Measurements from ENCODE around the gene PGAP1. TPM values are rescaled to one million over a fixed set of nuclear protein-coding genes. Genes with fewer than 3 reads are reported as not detected.

Gene PGAP1
- total and polyA plus RNA-seq, 10 of the 15 experiments (the other 5 are each of a cell fraction or from before 2014, with no cell fraction given): 0.75 to 4.7 (median 3.0) TPM

DNA sequence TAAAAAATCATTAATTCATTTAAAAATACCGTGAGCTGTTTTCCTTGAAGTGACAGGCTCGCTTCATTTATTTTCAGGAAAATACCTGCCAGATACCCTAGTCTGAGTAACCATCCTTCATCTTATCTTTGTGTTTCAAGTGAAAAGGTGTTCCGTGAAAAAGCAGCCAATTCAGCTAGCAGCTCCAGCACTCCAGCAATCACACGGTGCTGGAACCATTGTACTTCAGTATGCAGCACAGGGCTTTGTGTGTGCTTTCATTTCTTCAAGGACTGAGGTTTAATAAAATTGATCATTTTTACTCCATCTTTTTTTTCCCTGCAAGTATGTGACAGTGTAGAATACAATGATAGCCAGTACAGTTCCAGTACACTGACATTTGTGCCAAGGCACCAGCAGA is 39.1 kb upstream of the PGAP1 start:
- FAIRE-seq (no peak), DNase-seq (ENCODE audit: low read depth, low spot score) (no peak), ATAC-seq (no peak)
- TF ChIP-seq SMAD5 (IDR thresholded peaks at IDR 0.05; ENCODE audit: low read depth) (no peak), ZNF207 (IDR thresholded peaks at IDR 0.05; ENCODE audit: borderline replicate concordance) (no peak), DPF2 (IDR thresholded peaks at IDR 0.05) (no peak), MEF2B (IDR thresholded peaks at IDR 0.05; ENCODE audit: partially characterized antibody, poor library complexity, severe bottlenecking) (no peak), BACH1 (IDR thresholded peaks at IDR 0.05; ENCODE audit: borderline replicate concordance) (no peak), HDAC6 (IDR thresholded peaks at IDR 0.05; ENCODE audit: unreplicated experiment) (no peak), RUNX3 (IDR thresholded peaks at IDR 0.05; ENCODE audit: low read length) (no peak)
- TF ChIP-seq, protein P1, sequence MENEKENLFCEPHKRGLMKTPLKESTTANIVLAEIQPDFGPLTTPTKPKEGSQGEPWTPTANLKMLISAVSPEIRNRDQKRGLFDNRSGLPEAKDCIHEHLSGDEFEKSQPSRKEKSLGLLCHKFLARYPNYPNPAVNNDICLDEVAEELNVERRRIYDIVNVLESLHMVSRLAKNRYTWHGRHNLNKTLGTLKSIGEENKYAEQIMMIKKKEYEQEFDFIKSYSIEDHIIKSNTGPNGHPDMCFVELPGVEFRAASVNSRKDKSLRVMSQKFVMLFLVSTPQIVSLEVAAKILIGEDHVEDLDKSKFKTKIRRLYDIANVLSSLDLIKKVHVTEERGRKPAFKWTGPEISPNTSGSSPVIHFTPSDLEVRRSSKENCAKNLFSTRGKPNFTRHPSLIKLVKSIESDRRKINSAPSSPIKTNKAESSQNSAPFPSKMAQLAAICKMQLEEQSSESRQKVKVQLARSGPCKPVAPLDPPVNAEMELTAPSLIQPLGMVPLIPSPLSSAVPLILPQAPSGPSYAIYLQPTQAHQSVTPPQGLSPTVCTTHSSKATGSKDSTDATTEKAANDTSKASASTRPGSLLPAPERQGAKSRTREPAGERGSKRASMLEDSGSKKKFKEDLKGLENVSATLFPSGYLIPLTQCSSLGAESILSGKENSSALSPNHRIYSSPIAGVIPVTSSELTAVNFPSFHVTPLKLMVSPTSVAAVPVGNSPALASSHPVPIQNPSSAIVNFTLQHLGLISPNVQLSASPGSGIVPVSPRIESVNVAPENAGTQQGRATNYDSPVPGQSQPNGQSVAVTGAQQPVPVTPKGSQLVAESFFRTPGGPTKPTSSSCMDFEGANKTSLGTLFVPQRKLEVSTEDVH (IDR thresholded peaks at IDR 0.05; ENCODE audit: low read depth, partially characterized antibody): no peak
- Histone ChIP-seq H3K4me2 (ENCODE audit: control insufficient read depth, insufficient read depth) (no peak overlapping the region), H3K36me3 (ENCODE audit: control insufficient read depth in 2 of 2, insufficient read depth in 2 of 2, low read length in 1 of 2) (no peaks in the 10 kb centered on the region), H3K9ac (ENCODE audit: control insufficient read depth, insufficient read depth, low read length) (no peak overlapping the region), H3K27me3 (replicated peaks in 1 of 2; ENCODE audit: control insufficient read depth in 2 of 2, insufficient read depth in 2 of 2, low read length in 1 of 2) (no peaks in the 10 kb centered on the region), H3K27ac (ENCODE audit: control insufficient read depth, insufficient read depth) (no peak overlapping the region), H3K4me3 (no peak overlapping the region), H3K4me1 (ENCODE audit: control insufficient read depth, insufficient read depth, low read length) (peaks cover 3% of the 10 kb centered on the region; the same call in 1 of the 2 replicates), H4K20me1 (ENCODE audit: control insufficient read depth, insufficient read depth) (no peaks in the 10 kb centered on the region), H3K9me3 (replicated peaks; ENCODE audit: control insufficient read depth, insufficient read depth, low read length) (no peaks in the 10 kb centered on the region; the same call in 2 of the 3 replicates), H3K79me2 (ENCODE audit: control insufficient read depth, insufficient read depth, low read length) (no peaks in the 10 kb centered on the region), H2AFZ (ENCODE audit: control insufficient read depth, low read depth, low read length) (no peak overlapping the region)
- intact Hi-C loops (cut with micrococcal nuclease; ENCODE audit: unreplicated experiment): no loop called here
- BruUV-seq (replicated peaks): no TSS peak
- ChIA-PET POLR2A (no interaction called here), SMC1A (ENCODE audit: uncharacterized antibody, unreplicated experiment) (no interaction called here), RAD21 (ENCODE audit: unreplicated experiment) (no interaction called here), CTCF (no interaction called here)
- in situ Hi-C loops (cut with MboI): no loop called here
- WGBS (ENCODE audit: insufficient coverage, insufficient replicate concordance, low lambda C conversion rate, missing lambda C conversion rate): 94% methylated on average over 4 of the region's 4 CpGs

Data from GM12878 (cell line).